8988T (cell line): Measurements from ENCODE around the gene FIS1.
"Not testable (repeated sequence)": the region's sequence is repeated elsewhere in the genome, so short reads cannot be mapped to it uniquely, and the experiment has no call there.

Experiments
- DNase-seq: peaks from one replicate; pipeline ENCODE4 v3.0.0; 2011

FIS1 gene

GRCh38 chr7:101244375-101245146, at the start of gene FIS1:
FIS1 (minus strand) TSS chr7:101245081; CDS start chr7:101245004, 77 bp downstream.
- peak; percentile 75 for DNase-seq

GRCh38 chr7:101294039-101294831, 49.4 kb upstream of the FIS1 start:
- DNase-seq, result no peak

- DNase-seq, result not testable (repeated sequence)
Observed at GRCh38 chr7:101293069-101294021, 48.5 kb upstream of the FIS1 start.

GRCh38 chr7:101292566-101292965, 47.7 kb upstream of the FIS1 start:
- not testable (repeated sequence) for DNase-seq

GRCh38 chr7:101290186-101291037, 45.5 kb upstream of the FIS1 start:
- DNase-seq, result not testable (repeated sequence)

GRCh38 chr7:101289687-101290086, 44.8 kb upstream of the FIS1 start:
- not testable (repeated sequence) for DNase-seq

DNA sequence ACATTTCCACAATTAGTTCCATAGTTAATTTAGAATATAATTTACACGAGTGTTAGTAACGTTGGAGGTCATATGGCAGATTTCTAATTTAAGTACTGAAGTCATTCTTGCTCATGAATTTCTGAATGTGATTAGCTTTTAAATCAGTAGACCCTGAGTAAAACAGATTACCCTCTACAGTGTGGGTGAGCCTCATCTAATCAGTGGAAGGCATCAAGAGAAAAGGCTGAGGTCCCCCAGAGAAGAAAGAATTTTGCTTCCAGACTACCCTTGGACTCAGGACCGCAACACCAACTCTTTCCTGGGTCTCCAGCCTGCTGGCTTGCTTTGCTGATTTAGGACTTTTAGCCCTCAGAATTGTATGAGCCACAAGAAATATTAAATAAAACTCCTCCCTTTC, 43.6 kb upstream of the FIS1 start:
- DNase-seq, result no peak

GRCh38 chr7:101287032-101287431, 42.2 kb upstream of the FIS1 start:
- no peak for DNase-seq

- DNase-seq, result not testable (repeated sequence)
Observed at GRCh38 chr7:101285880-101286279, 41.0 kb upstream of the FIS1 start.

DNA sequence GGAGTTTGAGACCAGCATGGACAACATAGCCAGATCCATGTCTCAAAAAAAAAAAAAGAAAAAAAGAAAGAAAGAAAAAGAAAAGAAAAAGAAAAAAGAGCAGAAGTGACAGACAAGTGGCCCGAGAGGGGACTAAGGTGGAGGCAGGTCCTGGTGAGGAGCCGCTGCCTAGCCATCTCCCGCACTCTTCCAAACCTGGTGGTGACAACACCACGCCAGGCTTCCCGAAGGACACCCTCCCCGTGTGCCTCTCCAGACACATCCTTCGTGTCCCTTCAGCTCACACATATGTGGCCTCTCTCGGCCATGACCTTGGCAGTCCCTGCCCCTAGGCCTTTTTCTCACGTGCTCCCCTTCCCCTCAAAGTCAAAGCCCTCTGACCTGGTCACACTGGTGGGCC, 40.3 kb upstream of the FIS1 start:
- DNase-seq, result no peak

GRCh38 chr7:101280912-101281311, 36.0 kb upstream of the FIS1 start:
- not testable (repeated sequence) for DNase-seq

DNA sequence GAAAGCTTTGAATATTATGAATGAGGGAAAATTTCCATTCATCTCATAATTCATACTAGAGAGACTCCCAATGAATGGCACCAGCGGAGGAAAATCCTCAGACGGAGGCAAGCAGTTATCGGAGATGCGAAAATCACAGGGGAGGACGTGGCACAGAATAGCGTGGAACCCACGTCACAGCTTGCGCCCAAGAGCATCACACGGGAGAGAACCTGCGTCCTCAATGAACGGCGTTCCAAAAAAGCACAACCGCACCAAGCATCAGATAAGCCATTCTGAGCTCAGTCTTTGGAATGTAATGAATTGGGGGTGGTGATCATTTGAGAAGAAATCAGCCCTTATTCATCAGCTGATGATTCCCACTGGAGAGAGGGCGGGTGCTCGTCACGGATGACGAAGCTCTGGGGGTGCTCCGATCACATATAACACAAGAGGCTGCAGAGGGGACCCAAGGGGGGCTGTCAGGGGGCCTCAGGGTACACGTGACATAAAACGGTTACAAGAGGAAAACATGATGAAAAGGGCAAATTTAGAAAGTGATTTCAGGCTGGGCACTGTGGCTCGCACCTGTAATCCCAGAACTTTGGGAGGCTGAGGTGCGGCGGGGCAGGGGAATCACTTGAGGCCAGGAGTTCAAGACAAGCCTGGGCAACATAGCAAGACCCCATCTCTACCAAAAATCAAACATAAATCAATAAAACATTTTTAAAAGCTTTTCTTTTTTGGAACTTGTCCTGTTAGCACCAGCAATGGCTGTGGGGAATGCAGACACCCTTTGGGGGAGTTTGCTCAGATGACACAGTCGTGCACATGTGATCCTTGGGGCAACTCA, 33.8 kb upstream of the FIS1 start:
- DNase-seq, result no peak

- no peak for DNase-seq
Observed at GRCh38 chr7:101277155-101277554, 32.3 kb upstream of the FIS1 start.

DNA sequence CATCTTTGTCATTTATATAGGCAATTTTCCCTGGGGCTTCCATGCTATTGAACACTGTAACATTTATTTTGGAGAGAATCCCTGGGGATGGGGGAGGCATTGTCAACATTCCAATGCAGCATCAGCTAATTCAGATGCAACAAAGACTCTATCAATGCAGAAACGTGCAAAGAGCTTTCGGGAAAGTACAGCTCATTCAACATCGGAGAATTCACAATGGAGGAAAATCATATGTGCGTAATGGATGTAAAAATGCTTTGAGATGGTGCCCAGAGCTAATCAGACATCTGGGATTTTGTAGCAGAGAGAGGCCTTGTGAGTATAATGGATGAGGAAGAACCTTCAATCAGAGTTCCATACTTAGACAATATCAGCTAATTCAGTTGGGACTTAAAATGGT, 28.3 kb upstream of the FIS1 start:
- DNase-seq, result no peak

- DNase-seq, result no peak
Observed at GRCh38 chr7:101271021-101271420, 26.1 kb upstream of the FIS1 start.

GRCh38 chr7:101269664-101270063, 24.8 kb upstream of the FIS1 start:
- DNase-seq, result no peak

- no peak for DNase-seq
Observed at GRCh38 chr7:101265622-101266516, 21.0 kb upstream of the FIS1 start.

GRCh38 chr7:101264102-101264706, 19.3 kb upstream of the FIS1 start:
- DNase-seq, result not testable (repeated sequence)

- no peak for DNase-seq
Observed at GRCh38 chr7:101258243-101258731, 13.4 kb upstream of the FIS1 start.
